Stomach (tissue), 4 donors: Measurements from ENCODE around the gene AMIGO3.

Experiments
- CTCF ChIP-seq, 7 experiments: fragments of 450-650 bp in 4 of 7; fragments of 200-600 bp in 3 of 7; sonication (generic) in 3 of 7; IDR thresholded peaks; one replicate each; pipeline ENCODE4 v1.5.1; 2016 to 2019; ENCODE audit warnings: antibody characterized with exemption in 7 of 7, control low read depth in 2 of 7, mild to moderate bottlenecking in 1 of 7
- EP300 ChIP-seq: sonication (generic); formaldehyde crosslinking; IDR thresholded peaks from one replicate; pipeline ENCODE4 v1.6.1; 2017; ENCODE audit warnings: antibody characterized with exemption
- POLR2A ChIP-seq, 4 donors: fragments of 450-650 bp; IDR thresholded peaks; one replicate each; pipeline ENCODE4 v1.6.1; 2016; ENCODE audit warnings: antibody characterized with exemption in 4 of 4, control low read depth in 2 of 4, mild to moderate bottlenecking in 1 of 4, moderate library complexity in 1 of 4
- POLR2AphosphoS5 ChIP-seq, 3 donors: sonication (generic); formaldehyde crosslinking; IDR thresholded peaks; one replicate each; pipeline ENCODE4 v1.6.1; 2016; ENCODE audit warnings: antibody characterized with exemption in 3 of 3

DNA sequence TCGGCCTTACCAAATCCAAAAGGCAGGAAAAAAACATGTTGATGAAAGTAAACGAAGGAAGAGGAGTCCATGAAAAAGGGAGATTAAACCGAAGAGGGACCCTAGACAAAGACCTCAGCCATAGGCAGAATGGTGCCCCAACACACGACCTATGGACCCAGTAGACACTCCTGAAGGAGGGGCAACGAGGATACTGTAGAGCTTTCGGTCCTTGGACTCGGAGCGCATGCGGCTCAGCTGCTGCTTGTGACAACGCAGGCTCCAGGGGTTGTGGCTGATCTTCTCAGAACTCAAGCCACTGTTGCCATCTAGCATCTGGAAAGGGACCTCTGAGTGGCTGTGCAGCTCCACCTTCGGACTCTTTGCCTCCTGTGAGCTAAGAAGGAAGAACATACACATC, 13.1 kb upstream of the AMIGO3 start:
- TF ChIP-seq POLR2AphosphoS5 (IDR thresholded peaks at IDR 0.05) (no peak), POLR2A (IDR thresholded peaks at IDR 0.05) (no peak), CTCF (IDR thresholded peaks at IDR 0.05) (no peak), EP300 (no peak)
